Measurements from ENCODE around the gene CASP3.

CASP3 gene

GRCh38 chr4:184644553-184645307 is 4.5 kb downstream of the CASP3 start:
- Histone ChIP-seq H3K4me3 (no peak overlapping the region), H3K27ac (no peak overlapping the region)
- DNase-seq (ENCODE audit: low spot score) = no peak
- TF ChIP-seq CTCF (IDR thresholded peaks at IDR 0.05) = no peak

- no peak for TF ChIP-seq CTCF (IDR thresholded peaks at IDR 0.05)
- H3K27ac ChIP-seq = no peak overlapping the region
- H3K4me3 ChIP-seq = no peak overlapping the region
- DNase-seq (ENCODE audit: low spot score) = no peak
Observed at GRCh38 chr4:184643731-184644130, 5.5 kb downstream of the CASP3 start.

GRCh38 chr4:184641451-184641850 is 7.8 kb downstream of the CASP3 start:
- DNase-seq (ENCODE audit: low spot score) = no peak
- no peak overlapping the region for H3K27ac ChIP-seq
- TF ChIP-seq CTCF (IDR thresholded peaks at IDR 0.05) = no peak
- H3K4me3 ChIP-seq = no peak overlapping the region

GRCh38 chr4:184641022-184641421 is 8.2 kb downstream of the CASP3 start:
- no peak for TF ChIP-seq CTCF (IDR thresholded peaks at IDR 0.05)
- DNase-seq (ENCODE audit: low spot score) = no peak
- Histone ChIP-seq H3K4me3 (no peak overlapping the region), H3K27ac (no peak overlapping the region)

- DNase-seq (ENCODE audit: low spot score) = no peak
- TF ChIP-seq CTCF (IDR thresholded peaks at IDR 0.05) = no peak
- Histone ChIP-seq H3K4me3 (no peak overlapping the region), H3K27ac (no peak overlapping the region)
Observed at GRCh38 chr4:184636897-184637296, 12.3 kb downstream of the CASP3 start.

- DNase-seq (ENCODE audit: low spot score) = no peak
- TF ChIP-seq CTCF (IDR thresholded peaks at IDR 0.05) = no peak
- Histone ChIP-seq H3K27ac (no peak overlapping the region), H3K4me3 (no peak overlapping the region)
Observed at GRCh38 chr4:184636144-184636543, 13.1 kb downstream of the CASP3 start.

GRCh38 chr4:184635381-184635780 is 13.9 kb downstream of the CASP3 start:
- no peak overlapping the region for H3K4me3 ChIP-seq
- H3K27ac ChIP-seq = no peak overlapping the region
- TF ChIP-seq CTCF (IDR thresholded peaks at IDR 0.05) = no peak
- no peak for DNase-seq (ENCODE audit: low spot score)
